K562 (cell line): Measurements from ENCODE around the gene NDUFS3. TPM values are rescaled to one million over a fixed set of nuclear protein-coding genes. Genes with fewer than 3 reads are reported as not detected.

ENCODE experiments used
- CBX5 ChIP-seq: IDR thresholded peaks from 2 replicates; pipeline ENCODE4 v1.6.1; 2014; ENCODE audit warnings: low read depth, borderline replicate concordance
- CREM ChIP-seq: IDR thresholded peaks from 2 replicates; pipeline ENCODE4 v1.6.1; 2014; ENCODE audit warnings: antibody characterized with exemption, low read depth
- FOXK2 ChIP-seq, 2 experiments: fragments of 450-650 bp; IDR thresholded peaks in 1 of 2; conservative IDR thresholded peaks in 1 of 2; 2 replicates each; pipeline ENCODE4 v1.6.1; 2016; ENCODE audit warnings: low read depth in 2 of 2, mild to moderate bottlenecking in 1 of 2
- FUS ChIP-seq: fragments of 200-400 bp; formaldehyde crosslinking; optimal IDR thresholded peaks from 2 replicates; pipeline ENCODE3; 2017; ENCODE audit warnings: low read depth, low read length
- HCFC1 ChIP-seq: IDR thresholded peaks from 2 replicates; pipeline ENCODE4 v1.6.1; 2012; ENCODE audit warnings: low read depth, low read length, improper control_type of control experiment
- KLF1 ChIP-seq: fragments of 450-650 bp; IDR thresholded peaks from 2 replicates; pipeline ENCODE4 v1.6.1; 2016; ENCODE audit warnings: missing genetic modification characterization, missing compliant biosample characterization
- NBN ChIP-seq: fragments of 450-650 bp; IDR thresholded peaks from 2 replicates; pipeline ENCODE4 v1.6.1; 2016; ENCODE audit warnings: low read depth, mild to moderate bottlenecking
- NFRKB ChIP-seq: fragments of 450-650 bp; IDR thresholded peaks from 2 replicates; pipeline ENCODE4 v1.6.1; 2016; ENCODE audit warnings: low read depth
- NR2C2 ChIP-seq, 2 experiments: fragments of 200-800 bp in 1 of 2; sonication (Bioruptor generic) in 1 of 2; sonication (generic) in 1 of 2; formaldehyde crosslinking in 1 of 2; IDR thresholded peaks; 2 replicates each; pipeline versions ENCODE4 v1.6.1 to v1.8.0; 2016 to 2022; ENCODE audit warnings: mild to moderate bottlenecking in 1 of 2, missing compliant biosample characterization in 1 of 2, missing genetic modification characterization in 1 of 2, missing genetic modification reagents in 1 of 2
- PHB ChIP-seq: fragments of 250-450 bp; sonication (Bioruptor Pico); IDR thresholded peaks from 2 replicates; pipeline ENCODE4 v1.5.0; 2021
- POU5F1 ChIP-seq: fragments of 150-350 bp; IDR thresholded peaks from 2 replicates; pipeline ENCODE4 v1.6.1; 2014; ENCODE audit warnings: borderline replicate concordance, low read length, low read depth, mild to moderate bottlenecking; ENCODE audit not compliant: partially characterized antibody
- RNF2 ChIP-seq: sonication (generic); IDR thresholded peaks from 2 replicates; pipeline ENCODE4 v1.6.1; 2016
- ZBTB49 ChIP-seq: sonication (generic); formaldehyde crosslinking; IDR thresholded peaks from 2 replicates; pipeline ENCODE4 v1.8.0; 2022; ENCODE audit warnings: missing genetic modification reagents, mild to moderate bottlenecking, borderline replicate concordance
- ZKSCAN8 ChIP-seq: fragments of 200-800 bp; sonication (Bioruptor generic); IDR thresholded peaks from 2 replicates; pipeline ENCODE4 v1.6.1; 2016; ENCODE audit warnings: missing genetic modification characterization, missing compliant biosample characterization
- ZNF174 ChIP-seq: fragments of 250-450 bp; sonication (Bioruptor Pico); IDR thresholded peaks from 2 replicates; pipeline ENCODE4 v1.4.0; 2020; ENCODE audit warnings: mild to moderate bottlenecking
- ZNF408 ChIP-seq: fragments of 250-450 bp; sonication (Bioruptor Pico); IDR thresholded peaks from 2 replicates; pipeline ENCODE4 v1.4.0; 2020; ENCODE audit warnings: low read depth, mild to moderate bottlenecking, moderate library complexity
- ZNF639 ChIP-seq, 2 experiments: fragments of 200-800 bp in 1 of 2; sonication (Bioruptor generic) in 1 of 2; sonication (generic) in 1 of 2; formaldehyde crosslinking in 1 of 2; IDR thresholded peaks in 1 of 2; conservative IDR thresholded peaks in 1 of 2; 2 replicates each; pipeline versions ENCODE4 v1.5.0 to v1.6.1; 2016 to 2020; ENCODE audit warnings: missing compliant biosample characterization in 1 of 2, missing genetic modification characterization in 1 of 2, missing genetic modification reagents in 1 of 2
- ZNF644 ChIP-seq: fragments of 200-800 bp; sonication (Bioruptor generic); IDR thresholded peaks from 2 replicates; pipeline ENCODE4 v1.6.1; 2016; ENCODE audit warnings: low read depth, missing genetic modification characterization, missing compliant biosample characterization
- ZNF766 ChIP-seq: fragments of 200-800 bp; sonication (Bioruptor generic); conservative IDR thresholded peaks from 2 replicates; pipeline ENCODE4 v1.6.1; 2016; ENCODE audit warnings: missing genetic modification characterization, missing compliant biosample characterization
- polyA plus RNA-seq, 8 experiments: library from polyadenylated mRNA; depleted of rRNA in 4 of 8; stranded (reverse) in 5 of 8; unstranded in 3 of 8; fragments of >200 nt; fragmentation: Nextera tagmentation in 2 of 8; fragmentation: Illumina TruSeq in 1 of 8; extraction: Ambion mirVana in 2 of 8; extraction: Trizol in 1 of 8; gene quantifications; 2 replicates each; pipeline versions ENCODE4 v1.2.1 to v1.2.3, GENCODE V29; 2011 to 2014; ENCODE audit warnings: inconsistent platforms in 1 of 8, missing spikeins in 1 of 8
- total RNA-seq, 7 experiments: library from RNA; depleted of rRNA in 6 of 7; stranded (reverse); fragments of >200 nt in 6 of 7; fragmentation: Illumina TruSeq in 2 of 7; extraction: Trizol in 2 of 7; gene quantifications; 2 replicates each; pipeline versions ENCODE4 v1.2.1 to v1.2.3, GENCODE V29; 2011 to 2021; ENCODE audit warnings: low replicate concordance in 1 of 7

Gene NDUFS3
- total and polyA plus RNA-seq, 9 of the 15 experiments (the other 6 are each of a cell fraction or from before 2014, with no cell fraction given): 38.7 to 341 (median 194) TPM

DNA sequence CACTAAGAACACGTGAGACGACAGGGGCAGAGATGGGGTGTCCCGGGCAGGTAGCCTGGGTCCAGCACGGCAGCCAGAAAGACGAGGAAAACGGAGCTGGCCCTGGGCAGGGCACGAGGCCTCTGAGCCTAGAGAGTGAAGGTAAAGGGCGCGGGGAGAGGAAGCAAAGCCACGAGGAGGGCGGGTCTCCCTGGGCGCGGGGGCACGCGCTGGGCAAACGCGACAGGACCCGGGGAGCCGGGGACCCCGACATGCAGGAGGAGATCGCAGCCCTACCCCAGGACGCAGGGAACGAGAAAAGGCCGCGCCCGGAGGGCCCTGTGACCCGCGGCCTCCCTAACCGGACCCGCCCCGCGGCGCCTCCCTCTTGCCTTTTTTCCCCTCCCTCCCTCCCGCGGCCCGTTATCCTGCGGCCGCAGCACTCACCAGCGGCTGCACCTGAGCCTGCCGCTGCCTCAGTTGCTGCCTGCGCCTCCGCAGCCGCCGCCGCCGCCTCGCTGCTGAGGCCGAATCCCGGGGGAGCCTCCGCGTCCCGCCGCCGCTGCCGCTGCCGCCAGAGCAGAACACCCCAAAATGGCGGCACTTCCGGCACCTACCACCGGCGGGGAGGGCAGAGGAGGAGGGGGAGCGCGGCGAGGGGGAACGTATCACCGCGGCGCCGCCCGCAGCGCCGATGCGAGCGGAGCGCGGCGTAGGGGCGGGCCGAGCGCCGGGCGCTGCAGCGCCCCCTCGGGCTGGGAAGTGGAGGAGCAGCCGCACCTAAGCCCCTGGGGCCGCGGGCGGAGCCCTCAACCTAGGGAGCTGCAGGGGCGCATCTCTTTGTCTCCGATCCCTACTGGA, 26.1 kb upstream of the NDUFS3 start, which contains the start of gene CELF1 (continued):
- TF ChIP-seq POU5F1 (no peak), ZBTB49 (CRISPR knock-in tag) (0 out of 2 replicates have a peak, but pooled peaks have one; percentile 35), NR2C2 (CRISPR knock-in tag; IDR thresholded peaks at IDR 0.05) (peak; percentile 33; the same call in 1 of the 2 replicates), NR2C2 (tag; IDR thresholded peaks at IDR 0.05) (peak; percentile 75; the same call in 1 of the 2 replicates), NFRKB (no peak), ZNF408 (no peak), ZNF644 (tag) (peak; percentile 80; the same call in 1 of the 2 replicates), ZNF174 (CRISPR knock-in tag) (no peak), FUS (peak; percentile 70), CBX5 (no peak), ZNF766 (CRISPR knock-in tag) (no peak), RNF2 (0 out of 2 replicates have a peak, but pooled peaks have one; percentile 22), HCFC1 (peak; percentile 75), ZNF639 (CRISPR knock-in tag; conservative IDR thresholded peaks at IDR 0.05 in 1 of 2, IDR thresholded peaks at IDR 0.05 in 1 of 2) (peak in 1 of 2 experiments; percentile 99; a peak in 2 of 4 replicates), NBN (no peak), FOXK2 (conservative IDR thresholded peaks at IDR 0.05 in 1 of 2, IDR thresholded peaks at IDR 0.05 in 1 of 2; ENCODE audit: low read depth in 2 of 2) (no peak), CREM (peak; percentile 90), PHB (peak; percentile 66; the same call in 1 of the 2 replicates), KLF1 (tag) (peak; percentile 38; the same call in 1 of the 2 replicates), ZKSCAN8 (CRISPR knock-in tag) (no peak)
